IMR-90 (cell line): ENCODE results near the gene KCNK3. TPM values are rescaled to one million over a fixed set of nuclear protein-coding genes. Genes with fewer than 3 reads are reported as not detected.

Experiments
- ATAC-seq: fragments of 200-7000 bp; cut with Tn5 transposase; 2 replicates; pipeline ENCODE4 v1.9.1; 2020; ENCODE audit warnings: low read depth, mild to moderate bottlenecking, moderate library complexity
- BruUV-seq: library from RNA; stranded (reverse); fragments of 400-500 nt; replicated peaks from 2 replicates; lab custom pipeline; 2021; lab: Mats Ljungman, UMichigan
- CTCF ChIA-PET: fragments of 300-600 bp; formaldehyde crosslinking; extraction: SDS; loops from one replicate; lab custom pipeline; 2021; ENCODE audit warnings: antibody characterized with exemption; lab: Yijun Ruan, JAX
- POLR2A ChIA-PET: fragments of 300-600 bp; sonication (Branson Sonifier 250); formaldehyde crosslinking; loops from one replicate; lab custom pipeline; 2022; ENCODE audit warnings: antibody characterized with exemption; ENCODE audit not compliant: unreplicated experiment; lab: Charles Lee
- DNase-seq: peaks from one replicate; pipeline ENCODE4 v3.0.0; 2013
- H2AFZ ChIP-seq: replicated peaks from 2 replicates; pipeline ENCODE3; 2013; ENCODE audit warnings: low read length, mild to moderate bottlenecking; ENCODE audit not compliant: poor library complexity
- H2AK5ac ChIP-seq: 2 replicates; pipeline ENCODE4 v1.6.1; 2013; ENCODE audit warnings: low read depth, low read length, inconsistent platforms
- H2AK9ac ChIP-seq: replicated peaks from 2 replicates; pipeline ENCODE3; 2013; ENCODE audit warnings: mild to moderate bottlenecking, low read depth, low read length, moderate library complexity; ENCODE audit not compliant: poor library complexity
- H2BK120ac ChIP-seq: 2 replicates; pipeline ENCODE4 v1.6.1; 2013; ENCODE audit warnings: low read depth, low read length, inconsistent platforms
- H2BK15ac ChIP-seq: 3 replicates; pipeline ENCODE4 v1.6.1; 2013; ENCODE audit warnings: low read depth, low read length, inconsistent platforms
- H2BK20ac ChIP-seq: 2 replicates; pipeline ENCODE4 v1.6.1; 2013; ENCODE audit warnings: low read depth, mild to moderate bottlenecking, inconsistent platforms, low read length, moderate library complexity
- H2BK5ac ChIP-seq: 2 replicates; pipeline ENCODE4 v1.6.1; 2013; ENCODE audit warnings: mild to moderate bottlenecking, low read depth, low read length, inconsistent platforms; ENCODE audit not compliant: poor library complexity, severe bottlenecking
- H3K14ac ChIP-seq: replicated peaks from 2 replicates; pipeline ENCODE4 v1.6.1; 2013; ENCODE audit warnings: low read depth, low read length, inconsistent platforms
- H3K18ac ChIP-seq: 2 replicates; pipeline ENCODE4 v1.6.1; 2013; ENCODE audit warnings: low read depth, low read length, control low read depth
- H3K23ac ChIP-seq: 2 replicates; pipeline ENCODE4 v1.6.1; 2013; ENCODE audit warnings: low read depth, low read length, inconsistent platforms
- H3K27ac ChIP-seq: 2 replicates; pipeline ENCODE4 v1.5.1; 2013; ENCODE audit warnings: mild to moderate bottlenecking, control low read depth, low read length; ENCODE audit not compliant: insufficient read depth
- H3K27me3 ChIP-seq: 2 replicates; pipeline ENCODE4 v1.6.1; 2013; ENCODE audit warnings: low read length; ENCODE audit not compliant: control insufficient read depth, insufficient read depth
- H3K36me3 ChIP-seq: 2 replicates; pipeline ENCODE4 v1.6.1; 2013; ENCODE audit warnings: low read length, mixed read lengths; ENCODE audit not compliant: control insufficient read depth, insufficient read depth
- H3K4ac ChIP-seq: 2 replicates; pipeline ENCODE4 v1.6.1; 2013; ENCODE audit warnings: low read depth, low read length, inconsistent platforms
- H3K4me1 ChIP-seq: 2 replicates; pipeline ENCODE4 v1.6.1; 2013; ENCODE audit warnings: low read length, mixed read lengths; ENCODE audit not compliant: control insufficient read depth, insufficient read depth
- H3K4me2 ChIP-seq: 2 replicates; pipeline ENCODE4 v1.6.1; 2013; ENCODE audit warnings: low read depth, mild to moderate bottlenecking, control low read depth, low read length, moderate library complexity
- H3K4me3 ChIP-seq: 2 replicates; pipeline ENCODE4 v1.5.1; 2013; ENCODE audit warnings: low read depth, mild to moderate bottlenecking, control low read depth, low read length, moderate library complexity; ENCODE audit not compliant: insufficient read depth
- H3K56ac ChIP-seq: 2 replicates; pipeline ENCODE4 v1.6.1; 2013; ENCODE audit warnings: low read length, inconsistent platforms; ENCODE audit not compliant: insufficient read depth; ENCODE audit errors: extremely low read depth
- H3K79me1 ChIP-seq, 2 experiments: 2 replicates each; pipeline ENCODE4 v1.6.1; 2013; ENCODE audit warnings: low read length in 2 of 2, inconsistent platforms in 1 of 2, low read depth in 1 of 2
- H3K9ac ChIP-seq: 2 replicates; pipeline ENCODE4 v1.6.1; 2013; ENCODE audit warnings: low read depth, low read length, control low read depth
- H3K9me1 ChIP-seq: 2 replicates; pipeline ENCODE4 v1.6.1; 2013; ENCODE audit warnings: low read length, inconsistent platforms; ENCODE audit not compliant: insufficient read depth
- H3K9me3 ChIP-seq: 2 replicates; pipeline ENCODE4 v1.6.1; 2013; ENCODE audit warnings: low read length; ENCODE audit not compliant: control insufficient read depth, insufficient read depth
- H4K20me1 ChIP-seq: 2 replicates; pipeline ENCODE4 v1.6.1; 2013; ENCODE audit warnings: low read length, inconsistent platforms; ENCODE audit not compliant: insufficient read depth
- H4K5ac ChIP-seq: 2 replicates; pipeline ENCODE4 v1.6.1; 2013; ENCODE audit warnings: mild to moderate bottlenecking, low read depth, low read length, control low read depth
- H4K8ac ChIP-seq, 2 experiments: 2 replicates each; pipeline ENCODE4 v1.6.1; 2013; ENCODE audit warnings: low read depth in 2 of 2, low read length in 2 of 2, control low read depth in 1 of 2, inconsistent platforms in 1 of 2
- H4K91ac ChIP-seq: 2 replicates; pipeline ENCODE4 v1.6.1; 2013; ENCODE audit warnings: low read depth, low read length, inconsistent platforms; ENCODE audit not compliant: insufficient read depth
- MAZ ChIP-seq: IDR thresholded peaks from 2 replicates; pipeline ENCODE4 v1.6.1; 2012; ENCODE audit warnings: low read depth, mild to moderate bottlenecking, low read length, improper control_type of control experiment, moderate library complexity, borderline replicate concordance
- WGBS, 2 experiments: methylation state at CpG; one replicate each; pipeline versions ENCODE4 v1.1.5 to v1.1.7; 2013; ENCODE audit warnings: missing lambda C conversion rate in 2 of 2; ENCODE audit not compliant: insufficient read length in 1 of 2; ENCODE audit errors: extremely low coverage in 2 of 2; 5-methylcytosine and 5-hydroxymethylcytosine counted together
- dilution Hi-C: fragments of 300-500 bp; cut with HindIII; formaldehyde crosslinking; loops from one replicate; pipeline ENCODE4 v1.14.3; 2018; ENCODE audit warnings: low sequenced_read_pairs; ENCODE audit not compliant: unreplicated experiment
- in situ Hi-C: fragments of 300-500 bp; cut with MboI; formaldehyde crosslinking; loops from 3 replicates; pipeline ENCODE4 v1.14.3; 2019; ENCODE audit warnings: low sequenced_read_pairs, inconsistent platforms, mixed read lengths
- intact Hi-C: fragments of 100-400 bp; cut with micrococcal nuclease; formaldehyde crosslinking; loops from 2 replicates; pipeline ENCODE4 v1.10.0; 2022
- polyA plus RNA-seq, 3 experiments: library from polyadenylated mRNA; depleted of rRNA; stranded (reverse); fragments of >200 nt; gene quantifications; 2 replicates each; pipeline ENCODE4 v1.2.3, GENCODE V29; 2012; ENCODE audit warnings: low replicate concordance in 1 of 3
- total RNA-seq: library from RNA; depleted of rRNA; stranded (reverse); fragments of >200 nt; gene quantifications from 2 replicates; pipeline ENCODE4 v1.2.3, GENCODE V29; 2012

Gene KCNK3
- total and polyA plus RNA-seq, 2 of the 4 experiments (the other 2 are of a cell fraction), result under 0.01 to 0.03 TPM

DNA sequence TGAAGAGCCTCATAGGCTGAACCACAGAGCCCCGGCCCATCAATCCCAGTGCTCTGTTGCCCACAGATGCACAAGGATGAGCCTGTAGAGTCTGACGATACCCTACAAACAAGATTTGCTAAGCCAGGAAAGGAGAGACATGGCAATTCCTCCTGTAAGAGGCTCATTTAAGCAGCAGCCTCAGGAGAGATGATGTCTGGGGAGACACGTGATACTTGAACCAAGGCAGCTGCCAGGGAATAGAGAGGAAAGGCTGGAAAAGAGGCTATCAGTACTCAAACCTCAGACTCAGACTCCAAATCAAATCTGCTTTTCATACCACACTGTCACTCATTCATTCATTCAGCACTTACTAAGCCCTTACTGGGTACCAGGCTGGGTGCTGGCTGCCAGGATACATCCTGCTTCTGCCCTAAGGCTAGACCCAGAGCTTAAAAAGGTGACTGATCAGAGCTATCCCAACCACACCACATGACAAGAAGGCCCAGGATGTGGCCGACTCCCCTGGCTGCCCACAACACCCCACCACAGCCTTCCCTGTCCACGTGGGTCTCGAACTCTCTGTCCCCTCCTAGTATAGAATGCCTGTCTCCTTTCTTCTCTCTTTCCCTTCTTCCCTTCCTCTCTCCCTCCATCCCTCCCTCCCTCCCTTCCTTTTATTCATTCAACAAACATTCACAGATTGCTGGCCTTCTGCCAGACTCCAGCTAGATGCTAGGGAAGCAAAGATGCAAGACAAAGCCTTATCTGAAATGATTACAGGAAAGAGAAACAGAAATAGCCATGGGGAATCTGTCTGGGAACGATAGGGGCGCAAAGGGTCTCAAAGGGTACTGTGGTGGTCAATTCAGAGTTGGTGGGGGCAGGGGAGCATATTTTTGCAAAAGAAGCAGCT lies 23.4 kb upstream of the KCNK3 start:
- no peak overlapping the region for H2AK5ac ChIP-seq
- WGBS, 2 experiments, result 48% methylated on average over 6 of the region's 8 CpGs; no CpG with 5 or more reads in 1 of the 2 experiments
- no peak overlapping the region for H2BK15ac ChIP-seq
- H3K9me3 ChIP-seq, result no peaks in the 10 kb centered on the region
- no peak overlapping the region for H2BK120ac ChIP-seq
- intact Hi-C loops, result no loop called here
- ATAC-seq (no peak), DNase-seq (peak; percentile 5)
- H4K91ac ChIP-seq, result no peak overlapping the region
- H4K5ac ChIP-seq, result no peak overlapping the region
- no peak overlapping the region for H3K9ac ChIP-seq
- no peak overlapping the region for H3K27ac ChIP-seq
- H2BK5ac ChIP-seq, result no peak overlapping the region
- in situ Hi-C loops, result no loop called here
- no peak overlapping the region for H3K14ac ChIP-seq
- no peak overlapping the region for H2BK20ac ChIP-seq
- POLR2A ChIA-PET, result no interaction called here
- H3K23ac ChIP-seq, result no peak overlapping the region
- H3K4me1 ChIP-seq, result no peaks in the 10 kb centered on the region
- H4K20me1 ChIP-seq, result no peaks in the 10 kb centered on the region
- H3K56ac ChIP-seq, result no peak overlapping the region
- no peak overlapping the region for H3K4me2 ChIP-seq
- H3K79me1 ChIP-seq, result no peaks in the 10 kb centered on the region
- no peak overlapping the region for H3K4ac ChIP-seq
- CTCF ChIA-PET, result no interaction called here
- no peak for TF ChIP-seq MAZ
- H2AFZ ChIP-seq, result no peak overlapping the region
- H4K8ac ChIP-seq, result no peak overlapping the region
- no peak overlapping the region for H3K4me3 ChIP-seq
- no TSS peak for BruUV-seq
- H3K27me3 ChIP-seq, result peaks cover 45% of the 10 kb centered on the region
- H3K9me1 ChIP-seq, result no peaks in the 10 kb centered on the region
- H3K18ac ChIP-seq, result no peak overlapping the region
- no peak overlapping the region for H2AK9ac ChIP-seq
- no peaks in the 10 kb centered on the region for H3K36me3 ChIP-seq
- dilution Hi-C loops, result no loop called here
